Measurements from ENCODE around the gene EHMT1. TPM values are rescaled to one million over a fixed set of nuclear protein-coding genes. Genes with fewer than 3 reads are reported as not detected.

EHMT1 gene
- total RNA-seq, 1 donor from 2014 or later: 159 TPM

- TF ChIP-seq CTCF (IDR thresholded peaks at IDR 0.05; ENCODE audit: unreplicated experiment): no peak
- DNase-seq (ENCODE audit: low spot score, unreplicated experiment): no peak
- H3K27me3 Mint-ChIP-seq: no peaks in the 10 kb centered on the region
- H3K27ac Mint-ChIP-seq: peak overlapping the region; percentile 33
- H3K4me3 Mint-ChIP-seq (ENCODE audit: low read depth): no peak overlapping the region
- H3K9me3 Mint-ChIP-seq (ENCODE audit: low read depth): no peaks in the 10 kb centered on the region
- H3K4me1 Mint-ChIP-seq (ENCODE audit: low read depth): peaks cover 25% of the 10 kb centered on the region
- peaks cover 4% of the 10 kb centered on the region for H3K36me3 Mint-ChIP-seq (ENCODE audit: insufficient read depth)
Measured at GRCh38 chr9:137691646-137692351, 73.0 kb downstream of the EHMT1 start.

GRCh38 chr9:137694236-137694959 lies 75.6 kb downstream of the EHMT1 start:
- H3K4me3 Mint-ChIP-seq (ENCODE audit: low read depth): no peak overlapping the region
- no peak for DNase-seq (ENCODE audit: low spot score, unreplicated experiment)

GRCh38 chr9:137694962-137695875 lies 76.4 kb downstream of the EHMT1 start:
- peaks cover 31% of the 10 kb centered on the region for H3K4me1 Mint-ChIP-seq (ENCODE audit: low read depth)
- H3K27me3 Mint-ChIP-seq: no peaks in the 10 kb centered on the region
- peak; percentile 51 for DNase-seq (ENCODE audit: low spot score, unreplicated experiment)

More at GRCh38 chr9:137694236-137694959, 75.6 kb downstream of the EHMT1 start:
- Mint-ChIP-seq H3K9me3 (ENCODE audit: low read depth) (no peaks in the 10 kb centered on the region), H3K4me1 (ENCODE audit: low read depth) (peaks cover 34% of the 10 kb centered on the region), H3K36me3 (ENCODE audit: insufficient read depth) (no peaks in the 10 kb centered on the region), H3K27me3 (no peaks in the 10 kb centered on the region), H3K27ac (no peak overlapping the region)
- no peak for TF ChIP-seq CTCF (IDR thresholded peaks at IDR 0.05; ENCODE audit: unreplicated experiment)

GRCh38 chr9:137696136-137696925 lies 77.5 kb downstream of the EHMT1 start:
- no peak for DNase-seq (ENCODE audit: low spot score, unreplicated experiment)
- H3K36me3 Mint-ChIP-seq (ENCODE audit: insufficient read depth): peaks cover 4% of the 10 kb centered on the region
- H3K4me1 Mint-ChIP-seq (ENCODE audit: low read depth): peaks cover 31% of the 10 kb centered on the region
- no peak for TF ChIP-seq CTCF (IDR thresholded peaks at IDR 0.05; ENCODE audit: unreplicated experiment)
- no peaks in the 10 kb centered on the region for H3K27me3 Mint-ChIP-seq
- no peak overlapping the region for H3K27ac Mint-ChIP-seq
- H3K4me3 Mint-ChIP-seq (ENCODE audit: low read depth): no peak overlapping the region
- H3K9me3 Mint-ChIP-seq (ENCODE audit: low read depth): peaks cover 3% of the 10 kb centered on the region

More at GRCh38 chr9:137694962-137695875, 76.4 kb downstream of the EHMT1 start:
- Mint-ChIP-seq H3K36me3 (ENCODE audit: insufficient read depth) (no peaks in the 10 kb centered on the region), H3K27ac (peak overlapping the region; percentile 77), H3K4me3 (ENCODE audit: low read depth) (no peak overlapping the region), H3K9me3 (ENCODE audit: low read depth) (no peaks in the 10 kb centered on the region)
- peak; percentile 80 for TF ChIP-seq CTCF (IDR thresholded peaks at IDR 0.05; ENCODE audit: unreplicated experiment)
